ENCODE results near the gene CMTM8.

GRCh38 chr3:32307591-32307990 lies 69.1 kb downstream of the CMTM8 start:
- TF ChIP-seq CTCF (IDR thresholded peaks at IDR 0.05), result no peak
- TF ChIP-seq POLR2A (IDR thresholded peaks at IDR 0.05), result no peak

Measured in right lobe of liver (tissue), 4 donors.